ENCODE results near the gene CYLD. TPM values are rescaled to one million over a fixed set of nuclear protein-coding genes. Genes with fewer than 3 reads are reported as not detected.

Gene CYLD
- total and polyA plus RNA-seq, 2 of the 4 experiments (the other 2 are of a cell fraction) = 16.2 to 37.3 TPM

DNA sequence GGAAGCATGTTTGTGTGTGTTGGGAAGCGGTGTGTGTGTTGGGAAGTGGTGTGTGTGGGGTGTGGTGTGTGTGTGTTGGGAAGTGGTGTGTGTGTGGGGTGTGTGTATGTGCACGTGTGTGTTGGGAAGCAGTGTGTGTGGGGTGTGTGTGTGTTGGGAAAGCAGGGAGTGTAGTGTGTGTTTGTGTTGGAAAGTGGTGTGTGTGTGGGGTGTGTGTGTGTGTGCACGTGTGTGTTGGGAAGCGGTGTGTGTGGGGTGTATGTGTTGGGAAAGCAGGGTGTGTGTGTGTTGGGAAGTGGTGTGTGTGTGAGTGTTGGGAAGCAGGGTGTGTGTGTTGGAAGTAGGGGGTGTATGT is 49.3 kb upstream of the CYLD start:
- Histone ChIP-seq H3K27ac (ENCODE audit: insufficient read depth, low read length) (no peak overlapping the region), H2AFZ (replicated peaks; ENCODE audit: low read length, poor library complexity) (peak overlapping the region; percentile 23), H2AK5ac (ENCODE audit: low read depth, low read length) (no peak overlapping the region), H3K56ac (ENCODE audit: extremely low read depth, insufficient read depth, low read length) (no peak overlapping the region), H3K9me1 (ENCODE audit: insufficient read depth, low read length) (0 out of 2 replicates have a peak, but pooled peaks cover 4% of the 10 kb centered on the region), H2BK15ac (ENCODE audit: low read depth, low read length) (no peak overlapping the region), H2BK5ac (ENCODE audit: low read depth, low read length, poor library complexity, severe bottlenecking) (peak overlapping the region; percentile 80), H4K8ac (ENCODE audit: low read depth in 2 of 2, low read length in 2 of 2) (no peak overlapping the region), H3K36me3 (ENCODE audit: control insufficient read depth, insufficient read depth, low read length) (no peaks in the 10 kb centered on the region), H4K20me1 (ENCODE audit: insufficient read depth, low read length) (no peaks in the 10 kb centered on the region), H2BK20ac (ENCODE audit: low read depth, low read length) (no peak overlapping the region), H3K9ac (ENCODE audit: low read depth, low read length) (no peak overlapping the region), H3K4me2 (ENCODE audit: low read depth, low read length) (no peak overlapping the region), H4K5ac (ENCODE audit: low read depth, low read length) (no peak overlapping the region), H4K91ac (ENCODE audit: insufficient read depth, low read depth, low read length) (no peak overlapping the region), H3K4me1 (ENCODE audit: control insufficient read depth, insufficient read depth, low read length) (no peaks in the 10 kb centered on the region), H3K18ac (ENCODE audit: low read depth, low read length) (no peak overlapping the region), H2AK9ac (replicated peaks; ENCODE audit: low read depth, low read length, poor library complexity) (peak overlapping the region; percentile 42), H2BK120ac (ENCODE audit: low read depth, low read length) (no peak overlapping the region), H3K14ac (replicated peaks; ENCODE audit: low read depth, low read length) (no peak overlapping the region), H3K4ac (ENCODE audit: low read depth, low read length) (no peak overlapping the region), H3K79me1 (ENCODE audit: low read depth in 1 of 2, low read length in 2 of 2) (no peaks in the 10 kb centered on the region), H3K23ac (ENCODE audit: low read depth, low read length) (no peak overlapping the region; the same call in 1 of the 2 replicates), H3K9me3 (ENCODE audit: control insufficient read depth, insufficient read depth, low read length) (no peaks in the 10 kb centered on the region), H3K27me3 (ENCODE audit: control insufficient read depth, insufficient read depth, low read length) (peaks cover 18% of the 10 kb centered on the region; the same call in 1 of the 2 replicates), H3K4me3 (ENCODE audit: insufficient read depth, low read depth, low read length) (no peak overlapping the region)
- ChIA-PET CTCF (no interaction called here), POLR2A (ENCODE audit: unreplicated experiment) (no interaction called here)
- 74 to 100% methylated on average over 2 to 4 of the region's 4 CpGs for WGBS, 2 experiments (ENCODE audit: extremely low coverage in 2 of 2, insufficient read length in 1 of 2)
- DNase-seq (no peak), ATAC-seq (ENCODE audit: low read depth) (no peak)
- no TSS peak for BruUV-seq (replicated peaks)
- TF ChIP-seq MAZ (IDR thresholded peaks at IDR 0.05; ENCODE audit: borderline replicate concordance, low read depth, low read length) (no peak), FOS (IDR thresholded peaks at IDR 0.05; ENCODE audit: low read depth, low read length) (no peak), CHD1 (IDR thresholded peaks at IDR 0.05; ENCODE audit: low read depth, low read length) (no peak), RAD21 (IDR thresholded peaks at IDR 0.05; ENCODE audit: low read length) (no peak), NFE2L2 (IDR thresholded peaks at IDR 0.05; ENCODE audit: low read depth, low read length) (no peak), POLR2A (IDR thresholded peaks at IDR 0.05; ENCODE audit: low read depth, low read length) (no peak), SMC3 (IDR thresholded peaks at IDR 0.05; ENCODE audit: low read depth, low read length) (no peak), MXI1 (IDR thresholded peaks at IDR 0.05; ENCODE audit: borderline replicate concordance, low read depth, low read length) (no peak), BHLHE40 (IDR thresholded peaks at IDR 0.05; ENCODE audit: low read depth, low read length) (no peak), RCOR1 (IDR thresholded peaks at IDR 0.05; ENCODE audit: insufficient replicate concordance, low read length) (no peak), RFX5 (IDR thresholded peaks at IDR 0.05; ENCODE audit: low read depth, low read length) (no peak), CEBPB (IDR thresholded peaks at IDR 0.05; ENCODE audit: low read depth, low read length) (no peak), MAFK (IDR thresholded peaks at IDR 0.05; ENCODE audit: low read depth, low read length) (no peak)
- TF ChIP-seq, protein P1, sequence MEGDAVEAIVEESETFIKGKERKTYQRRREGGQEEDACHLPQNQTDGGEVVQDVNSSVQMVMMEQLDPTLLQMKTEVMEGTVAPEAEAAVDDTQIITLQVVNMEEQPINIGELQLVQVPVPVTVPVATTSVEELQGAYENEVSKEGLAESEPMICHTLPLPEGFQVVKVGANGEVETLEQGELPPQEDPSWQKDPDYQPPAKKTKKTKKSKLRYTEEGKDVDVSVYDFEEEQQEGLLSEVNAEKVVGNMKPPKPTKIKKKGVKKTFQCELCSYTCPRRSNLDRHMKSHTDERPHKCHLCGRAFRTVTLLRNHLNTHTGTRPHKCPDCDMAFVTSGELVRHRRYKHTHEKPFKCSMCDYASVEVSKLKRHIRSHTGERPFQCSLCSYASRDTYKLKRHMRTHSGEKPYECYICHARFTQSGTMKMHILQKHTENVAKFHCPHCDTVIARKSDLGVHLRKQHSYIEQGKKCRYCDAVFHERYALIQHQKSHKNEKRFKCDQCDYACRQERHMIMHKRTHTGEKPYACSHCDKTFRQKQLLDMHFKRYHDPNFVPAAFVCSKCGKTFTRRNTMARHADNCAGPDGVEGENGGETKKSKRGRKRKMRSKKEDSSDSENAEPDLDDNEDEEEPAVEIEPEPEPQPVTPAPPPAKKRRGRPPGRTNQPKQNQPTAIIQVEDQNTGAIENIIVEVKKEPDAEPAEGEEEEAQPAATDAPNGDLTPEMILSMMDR (conservative IDR thresholded peaks at IDR 0.05; ENCODE audit: low read depth, low read length) = no peak
- TF ChIP-seq, protein P2, sequence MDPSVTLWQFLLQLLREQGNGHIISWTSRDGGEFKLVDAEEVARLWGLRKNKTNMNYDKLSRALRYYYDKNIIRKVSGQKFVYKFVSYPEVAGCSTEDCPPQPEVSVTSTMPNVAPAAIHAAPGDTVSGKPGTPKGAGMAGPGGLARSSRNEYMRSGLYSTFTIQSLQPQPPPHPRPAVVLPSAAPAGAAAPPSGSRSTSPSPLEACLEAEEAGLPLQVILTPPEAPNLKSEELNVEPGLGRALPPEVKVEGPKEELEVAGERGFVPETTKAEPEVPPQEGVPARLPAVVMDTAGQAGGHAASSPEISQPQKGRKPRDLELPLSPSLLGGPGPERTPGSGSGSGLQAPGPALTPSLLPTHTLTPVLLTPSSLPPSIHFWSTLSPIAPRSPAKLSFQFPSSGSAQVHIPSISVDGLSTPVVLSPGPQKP (IDR thresholded peaks at IDR 0.05; ENCODE audit: borderline replicate concordance, low read depth, low read length) = no peak
- TF ChIP-seq, protein P3, sequence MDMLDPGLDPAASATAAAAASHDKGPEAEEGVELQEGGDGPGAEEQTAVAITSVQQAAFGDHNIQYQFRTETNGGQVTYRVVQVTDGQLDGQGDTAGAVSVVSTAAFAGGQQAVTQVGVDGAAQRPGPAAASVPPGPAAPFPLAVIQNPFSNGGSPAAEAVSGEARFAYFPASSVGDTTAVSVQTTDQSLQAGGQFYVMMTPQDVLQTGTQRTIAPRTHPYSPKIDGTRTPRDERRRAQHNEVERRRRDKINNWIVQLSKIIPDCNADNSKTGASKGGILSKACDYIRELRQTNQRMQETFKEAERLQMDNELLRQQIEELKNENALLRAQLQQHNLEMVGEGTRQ (IDR thresholded peaks at IDR 0.05; ENCODE audit: low read depth, low read length) = no peak
- in situ Hi-C loops (cut with MboI; ENCODE audit: low sequenced_read_pairs) (no loop called here), dilution Hi-C loops (cut with HindIII; ENCODE audit: low sequenced_read_pairs, unreplicated experiment) (no loop called here), intact Hi-C loops (cut with micrococcal nuclease) (no loop called here)

Data from IMR-90 (cell line).